ENCODE results near the gene CLDN14.

DNA sequence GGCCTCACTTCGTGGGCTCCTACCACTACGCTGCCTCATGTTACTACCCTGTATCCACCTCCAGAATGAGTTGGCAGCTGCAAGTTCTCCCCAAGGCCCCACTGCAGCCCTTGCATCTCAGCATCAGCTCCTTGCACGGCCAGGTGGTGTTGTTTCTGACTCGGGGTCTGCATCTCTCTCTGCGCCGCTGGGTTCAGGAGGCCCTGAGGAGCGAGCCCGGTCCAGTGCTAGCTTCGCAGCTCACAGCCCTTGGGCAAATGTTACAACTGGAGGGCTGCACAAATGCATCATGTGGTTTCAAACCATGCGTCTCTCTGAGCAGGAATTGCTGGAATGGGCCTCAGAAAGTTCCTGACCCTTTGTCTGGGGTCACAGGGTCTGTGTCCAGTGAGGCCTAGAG lies 3.2 kb upstream of the CLDN14 start:
- no peak for TF ChIP-seq POLR2AphosphoS5 (IDR thresholded peaks at IDR 0.05; ENCODE audit: borderline replicate concordance, low read depth, low read length)
- TF ChIP-seq EZH2 (IDR thresholded peaks at IDR 0.05): no peak

All from SK-N-MC (cell line).